Measurements from ENCODE around the gene CARM1. TPM values are rescaled to one million over a fixed set of nuclear protein-coding genes. Genes with fewer than 3 reads are reported as not detected.

Gene CARM1
- polyA plus RNA-seq, 1 donor from 2014 or later, result 22.3 TPM

GRCh38 chr19:10861103-10861651, 10.2 kb upstream of the CARM1 start:
- no peaks in the 10 kb centered on the region for H3K36me3 ChIP-seq (ENCODE audit: insufficient read depth, low read length)
- H3K27me3 ChIP-seq (ENCODE audit: insufficient read depth, low read depth, low read length), result no peaks in the 10 kb centered on the region
- H4K20me1 ChIP-seq (ENCODE audit: insufficient read depth), result no peaks in the 10 kb centered on the region
- H3K4me2 ChIP-seq (ENCODE audit: low read length), result no peak overlapping the region
- no peak overlapping the region for H3K9ac ChIP-seq (ENCODE audit: low read length)
- H3K79me2 ChIP-seq (replicated peaks; ENCODE audit: insufficient read depth, low read length), result no peaks in the 10 kb centered on the region
- TF ChIP-seq MXI1 (conservative IDR thresholded peaks at IDR 0.05; ENCODE audit: poor library complexity, severe bottlenecking) (no peak), REST (IDR thresholded peaks at IDR 0.05; ENCODE audit: borderline replicate concordance) (no peak), CTCF (IDR thresholded peaks at IDR 0.05; ENCODE audit: poor library complexity, severe bottlenecking) (no peak), EZH2 (IDR thresholded peaks at IDR 0.05; ENCODE audit: borderline replicate concordance, insufficient read depth, low read length, poor library complexity, severe bottlenecking) (no peak), RAD21 (conservative IDR thresholded peaks at IDR 0.05) (no peak), EP300 (conservative IDR thresholded peaks at IDR 0.05; ENCODE audit: poor library complexity, severe bottlenecking) (no peak), SMC3 (conservative IDR thresholded peaks at IDR 0.05; ENCODE audit: poor library complexity) (no peak), TAF1 (IDR thresholded peaks at IDR 0.05; ENCODE audit: low read depth) (no peak), POLR2AphosphoS5 (IDR thresholded peaks at IDR 0.05) (no peak)
- H3K4me3 ChIP-seq (ENCODE audit: low read length), result no peak overlapping the region
- no peaks in the 10 kb centered on the region for H3K9me2 ChIP-seq (ENCODE audit: insufficient read depth, low read length)
- H3K9me3 ChIP-seq (ENCODE audit: low read length), result no peaks in the 10 kb centered on the region
- no peak overlapping the region for H2AFZ ChIP-seq (ENCODE audit: low read depth, low read length)
- no peak overlapping the region for H3K27ac ChIP-seq (ENCODE audit: low read length)
- H3F3A ChIP-seq (ENCODE audit: insufficient read depth, low read length, poor library complexity, severe bottlenecking), result no peaks in the 10 kb centered on the region

- Histone ChIP-seq H2AFZ (ENCODE audit: low read depth, low read length) (no peak overlapping the region), H3F3A (ENCODE audit: insufficient read depth, low read length, poor library complexity, severe bottlenecking) (no peaks in the 10 kb centered on the region), H3K27ac (ENCODE audit: low read length) (no peak overlapping the region), H3K79me2 (replicated peaks; ENCODE audit: insufficient read depth, low read length) (no peaks in the 10 kb centered on the region), H3K4me2 (ENCODE audit: low read length) (no peak overlapping the region), H3K9ac (ENCODE audit: low read length) (no peak overlapping the region), H3K4me3 (ENCODE audit: low read length) (no peak overlapping the region), H3K36me3 (ENCODE audit: insufficient read depth, low read length) (no peaks in the 10 kb centered on the region), H3K9me3 (ENCODE audit: low read length) (no peaks in the 10 kb centered on the region), H4K20me1 (ENCODE audit: insufficient read depth) (no peaks in the 10 kb centered on the region), H3K9me2 (ENCODE audit: insufficient read depth, low read length) (no peaks in the 10 kb centered on the region), H3K27me3 (ENCODE audit: insufficient read depth, low read depth, low read length) (no peaks in the 10 kb centered on the region)
- TF ChIP-seq MXI1 (conservative IDR thresholded peaks at IDR 0.05; ENCODE audit: poor library complexity, severe bottlenecking) (no peak), SMC3 (conservative IDR thresholded peaks at IDR 0.05; ENCODE audit: poor library complexity) (no peak), RAD21 (conservative IDR thresholded peaks at IDR 0.05) (no peak), REST (IDR thresholded peaks at IDR 0.05; ENCODE audit: borderline replicate concordance) (no peak), TAF1 (IDR thresholded peaks at IDR 0.05; ENCODE audit: low read depth) (no peak), EZH2 (IDR thresholded peaks at IDR 0.05; ENCODE audit: borderline replicate concordance, insufficient read depth, low read length, poor library complexity, severe bottlenecking) (no peak), POLR2AphosphoS5 (IDR thresholded peaks at IDR 0.05) (no peak), EP300 (conservative IDR thresholded peaks at IDR 0.05; ENCODE audit: poor library complexity, severe bottlenecking) (no peak), CTCF (IDR thresholded peaks at IDR 0.05; ENCODE audit: poor library complexity, severe bottlenecking) (no peak)
Measured at GRCh38 chr19:10862561-10863106, 8.7 kb upstream of the CARM1 start.

Measured in neural cell (in vitro differentiated cells).